GM23338 (cell line): ENCODE results near the gene IL1R1. TPM values are rescaled to one million over a fixed set of nuclear protein-coding genes. Genes with fewer than 3 reads are reported as not detected.

Experiments used
- ATAC-seq: fragments of 200-7000 bp; cut with Tn5 transposase; 3 replicates; pipeline ENCODE4 v1.9.1; 2020
- DNase-seq: peaks from one replicate; pipeline ENCODE4 v3.0.0-alpha.2; 2015; ENCODE audit warnings: low spot score
- H2AFZ ChIP-seq: fragments of 200-600 bp; sonication (generic); 2 replicates; pipeline ENCODE4 v1.8.0; 2016; ENCODE audit warnings: antibody characterized with exemption, mild to moderate bottlenecking, moderate library complexity
- H3F3A ChIP-seq: fragments of 200-600 bp; sonication (generic); replicated peaks from 2 replicates; pipeline ENCODE4 v1.8.0; 2017; ENCODE audit warnings: antibody characterized with exemption, mixed run types, low read depth
- H3K27ac ChIP-seq: fragments of 200-600 bp; sonication (generic); 2 replicates; pipeline ENCODE4 v1.6.1; 2016; ENCODE audit warnings: low read depth
- H3K27me3 ChIP-seq: fragments of 200-600 bp; sonication (generic); 2 replicates; pipeline ENCODE4 v1.8.0; 2016; ENCODE audit warnings: mild to moderate bottlenecking, mixed run types, moderate library complexity; ENCODE audit not compliant: insufficient read depth
- H3K36me3 ChIP-seq: fragments of 200-600 bp; sonication (generic); 2 replicates; pipeline ENCODE4 v1.8.0; 2016; ENCODE audit warnings: mild to moderate bottlenecking; ENCODE audit not compliant: insufficient read depth
- H3K4me1 ChIP-seq: fragments of 200-600 bp; sonication (generic); 2 replicates; pipeline ENCODE4 v1.8.0; 2016; ENCODE audit warnings: mild to moderate bottlenecking, moderate library complexity; ENCODE audit not compliant: insufficient read depth
- H3K4me2 ChIP-seq: fragments of 200-600 bp; sonication (generic); 2 replicates; pipeline ENCODE4 v1.7.1; 2017; ENCODE audit warnings: mixed run types
- H3K4me3 ChIP-seq: fragments of 200-600 bp; sonication (generic); 2 replicates; pipeline ENCODE4 v1.6.1; 2016; ENCODE audit warnings: mixed run types
- H3K79me2 ChIP-seq: fragments of 200-600 bp; sonication (generic); replicated peaks from 2 replicates; pipeline ENCODE4 v1.8.0; 2017; ENCODE audit warnings: mild to moderate bottlenecking; ENCODE audit not compliant: insufficient read depth
- H3K9me2 ChIP-seq: fragments of 200-600 bp; sonication (generic); 2 replicates; pipeline ENCODE4 v1.8.0; 2017; ENCODE audit not compliant: insufficient read depth
- H4K20me1 ChIP-seq: fragments of 200-600 bp; sonication (generic); replicated peaks from 2 replicates; pipeline ENCODE4 v1.8.0; 2017; ENCODE audit warnings: mild to moderate bottlenecking; ENCODE audit not compliant: insufficient read depth
- H3K27ac Mint-ChIP-seq: 2 replicates; pipeline ENCODE4 v1.8.0; 2020; ENCODE audit warnings: inconsistent platforms, mild to moderate bottlenecking, moderate library complexity, mixed read lengths
- H3K27me3 Mint-ChIP-seq: 3 replicates; pipeline ENCODE4 v1.8.0; 2022; ENCODE audit warnings: low read depth, mild to moderate bottlenecking, moderate library complexity, mixed read lengths, inconsistent platforms; ENCODE audit not compliant: insufficient read depth, poor library complexity
- H3K36me3 Mint-ChIP-seq: 3 replicates; pipeline ENCODE4 v1.8.0; 2021; ENCODE audit warnings: low read depth, mild to moderate bottlenecking, inconsistent platforms, moderate library complexity, mixed read lengths
- H3K4me1 Mint-ChIP-seq: 3 replicates; pipeline ENCODE4 v1.8.0; 2020; ENCODE audit warnings: mild to moderate bottlenecking, inconsistent platforms, mixed read lengths
- H3K4me3 Mint-ChIP-seq: 3 replicates; pipeline ENCODE4 v1.8.0; 2021; ENCODE audit warnings: moderate library complexity, mild to moderate bottlenecking, inconsistent platforms, mixed read lengths
- H3K9me3 Mint-ChIP-seq: 3 replicates; pipeline ENCODE4 v1.8.0; 2020; ENCODE audit warnings: moderate library complexity, mild to moderate bottlenecking, inconsistent platforms, mixed read lengths
- CREB1 ChIP-seq: fragments of 250-450 bp; sonication (Bioruptor Pico); IDR thresholded peaks from 2 replicates; pipeline ENCODE4 v1.5.0; 2020; ENCODE audit warnings: low read depth, mild to moderate bottlenecking, moderate library complexity
- EZH2phosphoT487 ChIP-seq: fragments of 200-600 bp; sonication (generic); IDR thresholded peaks from one replicate; pipeline ENCODE4 v1.8.1; 2018; ENCODE audit warnings: antibody characterized with exemption; ENCODE audit not compliant: unreplicated experiment
- JUNB ChIP-seq: IDR thresholded peaks from one replicate; pipeline ENCODE4 v1.6.1; 2016; ENCODE audit warnings: antibody characterized with exemption; ENCODE audit not compliant: unreplicated experiment
- NANOG ChIP-seq: IDR thresholded peaks from 2 replicates; pipeline ENCODE4 v1.6.1; 2016; ENCODE audit warnings: antibody characterized with exemption, borderline replicate concordance
- POLR2AphosphoS5 ChIP-seq: IDR thresholded peaks from 2 replicates; pipeline ENCODE4 v1.6.1; 2016; ENCODE audit warnings: antibody characterized with exemption, low read depth
- REST ChIP-seq: IDR thresholded peaks from one replicate; pipeline ENCODE4 v1.6.1; 2018; ENCODE audit warnings: antibody characterized with exemption; ENCODE audit not compliant: unreplicated experiment
- STAT1 ChIP-seq: IDR thresholded peaks from one replicate; pipeline ENCODE4 v1.6.1; 2016; ENCODE audit warnings: antibody characterized with exemption; ENCODE audit not compliant: unreplicated experiment
- ZNF114 ChIP-seq: fragments of 250-450 bp; sonication (Bioruptor Pico); IDR thresholded peaks from 2 replicates; pipeline ENCODE4 v1.5.0; 2020; ENCODE audit warnings: mild to moderate bottlenecking, moderate library complexity
- ZNF331 ChIP-seq: fragments of 250-450 bp; sonication (Bioruptor Pico); IDR thresholded peaks from 2 replicates; pipeline ENCODE4 v1.5.0; 2020; ENCODE audit warnings: low read depth, mild to moderate bottlenecking, moderate library complexity
- ZNF462 ChIP-seq: fragments of 250-450 bp; sonication (Bioruptor Pico); IDR thresholded peaks from 2 replicates; pipeline ENCODE4 v1.5.0; 2020; ENCODE audit warnings: mild to moderate bottlenecking, moderate library complexity
- polyA plus RNA-seq: library from polyadenylated mRNA; unstranded; fragments of >200 nt; fragmentation: Nextera tagmentation; extraction: Ambion mirVana; gene quantifications from 2 replicates; pipeline ENCODE4 v1.2.1, GENCODE V29; 2016
- total RNA-seq: library from RNA; depleted of rRNA; stranded (reverse); fragments of >200 nt; shearing (Covaris generic); gene quantifications from 2 replicates; pipeline ENCODE4 v1.2.3, GENCODE V29; 2014

IL1R1 gene
- total and polyA plus RNA-seq, 2 experiments from 2014 or later = 0.17 TPM; not detected in 1

GRCh38 chr2:102208774-102209173 is 66.2 kb downstream of the IL1R1 start:
- H2AFZ ChIP-seq = no peak overlapping the region
- no peaks in the 10 kb centered on the region for H3K79me2 ChIP-seq
- Mint-ChIP-seq H3K27me3 (peaks cover 4% of the 10 kb centered on the region), H3K36me3 (no peaks in the 10 kb centered on the region), H3K4me1 (no peaks in the 10 kb centered on the region), H3K27ac (no peak overlapping the region), H3K4me3 (no peak overlapping the region), H3K9me3 (peaks cover 5% of the 10 kb centered on the region; the same call in 1 of the 3 replicates)
- H4K20me1 ChIP-seq = no peaks in the 10 kb centered on the region
- H3K4me1 ChIP-seq = no peaks in the 10 kb centered on the region
- H3K4me3 ChIP-seq = no peak overlapping the region
- no peaks in the 10 kb centered on the region for H3K27me3 ChIP-seq
- no peak overlapping the region for H3K27ac ChIP-seq
- no peaks in the 10 kb centered on the region; the same call in 1 of the 2 replicates for H3K9me2 ChIP-seq
- no peaks in the 10 kb centered on the region for H3F3A ChIP-seq
- no peak for ATAC-seq
- no peak overlapping the region for H3K4me2 ChIP-seq
- no peaks in the 10 kb centered on the region for H3K36me3 ChIP-seq
- TF ChIP-seq POLR2AphosphoS5 (no peak), REST (no peak), ZNF331 (CRISPR knock-in tag) (no peak), EZH2phosphoT487 (no peak), JUNB (no peak)
- no peak for DNase-seq

- H3K9me2 ChIP-seq = no peaks in the 10 kb centered on the region; the same call in 1 of the 2 replicates
- peaks cover 4% of the 10 kb centered on the region for H3K27me3 Mint-ChIP-seq
- no peaks in the 10 kb centered on the region for H3K36me3 ChIP-seq
- no peak overlapping the region for H3K27ac Mint-ChIP-seq
- ATAC-seq (no peak), DNase-seq (no peak)
- H3K4me2 ChIP-seq = no peak overlapping the region
- H3K27ac ChIP-seq = no peak overlapping the region
- no peaks in the 10 kb centered on the region for H3K36me3 Mint-ChIP-seq
- TF ChIP-seq CREB1 (no peak), STAT1 (no peak), ZNF462 (CRISPR knock-in tag) (no peak), ZNF114 (CRISPR knock-in tag) (no peak), NANOG (no peak), ZNF331 (CRISPR knock-in tag) (no peak)
- H2AFZ ChIP-seq = no peak overlapping the region
- no peaks in the 10 kb centered on the region for H3K4me1 Mint-ChIP-seq
- no peaks in the 10 kb centered on the region for H3K79me2 ChIP-seq
- no peaks in the 10 kb centered on the region for H4K20me1 ChIP-seq
- no peaks in the 10 kb centered on the region for H3K27me3 ChIP-seq
- H3K9me3 Mint-ChIP-seq = peaks cover 4% of the 10 kb centered on the region; the same call in 1 of the 3 replicates
- no peak overlapping the region for H3K4me3 Mint-ChIP-seq
- no peaks in the 10 kb centered on the region for H3K4me1 ChIP-seq
- no peaks in the 10 kb centered on the region for H3F3A ChIP-seq
- H3K4me3 ChIP-seq = no peak overlapping the region
Observed at GRCh38 chr2:102209474-102209873, 66.9 kb downstream of the IL1R1 start.
